GM19467 (cell line): Measurements from ENCODE around the gene FAM163A.
"Not testable (repeated sequence)": the region's sequence is repeated elsewhere in the genome, so short reads cannot be mapped to it uniquely, and the experiment has no call there.

Experiments used
- ATAC-seq: cut with Tn5 transposase; IDR thresholded peaks from one replicate; pipeline ENCODE4 v1.9.1; 2021; ENCODE audit warnings: mild to moderate bottlenecking, moderate library complexity; ENCODE audit not compliant: unreplicated experiment

The FAM163A gene

DNA sequence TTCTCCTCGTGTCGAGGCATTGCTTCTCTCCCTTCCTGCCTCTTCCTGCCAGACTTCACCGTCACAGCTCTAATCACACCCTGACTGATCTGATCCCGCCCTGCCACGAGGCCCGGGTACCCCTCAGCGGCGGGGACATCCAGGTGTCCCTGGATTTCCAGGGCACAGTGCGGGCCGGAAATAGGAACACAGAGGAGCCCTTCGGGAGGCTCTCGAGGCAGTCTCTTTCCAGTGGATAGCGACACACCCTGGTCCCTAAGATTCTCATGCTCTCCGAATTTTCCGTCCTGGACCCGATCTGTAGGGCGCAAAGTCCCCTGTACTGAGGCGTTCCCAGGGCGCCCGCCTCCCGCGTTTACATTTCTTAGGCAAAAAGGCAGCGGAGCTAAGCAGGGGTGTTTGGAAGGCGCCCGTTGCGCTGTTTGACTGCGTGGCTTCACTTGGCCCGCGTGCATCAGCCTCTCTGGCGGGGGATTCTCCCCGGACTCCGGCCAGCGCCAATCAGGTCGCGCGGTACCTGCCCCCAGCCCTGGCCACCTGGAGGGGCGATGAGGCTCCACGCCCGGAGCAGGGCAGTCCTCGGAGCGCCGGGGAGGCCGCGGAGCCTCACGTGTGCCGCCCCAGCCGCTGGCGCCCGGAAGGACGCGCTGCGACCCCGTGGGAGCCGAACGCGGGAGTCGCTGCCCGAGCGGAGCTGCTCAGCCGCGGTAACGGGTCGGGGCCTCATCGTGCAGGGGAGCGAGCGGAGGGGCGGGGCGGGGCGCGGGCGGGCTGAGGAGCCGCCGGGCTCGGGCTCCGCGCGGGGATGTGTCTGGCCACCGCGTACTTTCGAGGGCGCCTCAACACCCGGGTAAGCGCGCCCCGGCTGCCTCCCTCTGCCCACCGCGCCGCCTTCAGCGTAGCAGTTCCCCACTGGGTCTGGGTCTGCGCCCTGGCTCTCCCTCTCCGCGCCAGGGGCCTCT, at the start of gene FAM163A:
TSS of gene FAM163A (plus strand) at position 575 of the 962 bp plus-strand sequence. CDS start 69,807 bp downstream, outside the sequence.
- ATAC-seq: no peak

DNA sequence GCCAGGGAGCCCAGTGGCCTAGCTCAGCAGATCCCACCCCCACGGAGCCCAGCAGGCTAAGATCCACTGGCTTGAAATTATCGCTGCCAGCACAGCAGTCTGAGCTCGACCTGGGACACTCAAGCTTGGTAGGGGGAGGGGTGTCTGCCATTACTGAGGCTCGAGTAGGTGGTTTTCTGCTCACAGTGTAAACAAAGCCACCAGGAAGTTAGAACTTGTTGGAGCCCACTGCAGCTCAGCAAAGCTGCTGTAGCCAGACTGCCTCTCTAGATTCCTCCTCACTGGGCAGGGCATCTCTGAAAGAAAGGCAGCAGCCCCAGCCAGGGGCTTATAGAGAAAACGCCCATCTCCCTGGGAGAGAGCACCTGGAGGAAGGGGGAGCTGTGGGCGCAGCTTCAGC, 48.6 kb upstream of the FAM163A start:
- not testable (repeated sequence) for ATAC-seq

DNA sequence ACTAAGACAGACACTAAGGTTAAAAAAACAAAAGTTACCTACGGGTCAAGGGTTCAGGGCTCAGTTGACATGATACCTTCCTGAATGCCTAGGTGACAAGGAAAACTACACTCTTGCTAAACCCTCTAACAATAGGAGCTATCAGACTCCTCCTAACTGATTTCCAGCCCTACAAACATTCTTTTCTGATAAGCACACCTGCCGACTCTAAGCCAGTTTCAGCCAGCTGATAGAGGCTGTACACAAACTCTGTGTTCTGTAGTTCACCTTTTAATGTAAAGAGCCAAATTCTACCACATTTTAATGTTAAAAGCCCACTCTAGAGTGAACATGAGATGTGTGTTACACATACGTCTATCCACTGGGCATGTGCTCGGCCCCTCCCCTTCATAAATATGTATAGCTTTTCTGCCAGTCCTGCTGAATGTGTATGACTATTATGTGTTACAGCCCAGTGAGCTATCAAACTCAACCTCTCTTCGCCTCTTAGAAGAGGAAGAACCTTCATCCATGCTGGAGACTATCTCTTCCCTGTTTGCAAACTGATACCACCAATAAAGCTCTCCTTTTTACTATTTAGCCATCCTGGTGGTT, 40.0 kb upstream of the FAM163A start:
- no peak for ATAC-seq

DNA sequence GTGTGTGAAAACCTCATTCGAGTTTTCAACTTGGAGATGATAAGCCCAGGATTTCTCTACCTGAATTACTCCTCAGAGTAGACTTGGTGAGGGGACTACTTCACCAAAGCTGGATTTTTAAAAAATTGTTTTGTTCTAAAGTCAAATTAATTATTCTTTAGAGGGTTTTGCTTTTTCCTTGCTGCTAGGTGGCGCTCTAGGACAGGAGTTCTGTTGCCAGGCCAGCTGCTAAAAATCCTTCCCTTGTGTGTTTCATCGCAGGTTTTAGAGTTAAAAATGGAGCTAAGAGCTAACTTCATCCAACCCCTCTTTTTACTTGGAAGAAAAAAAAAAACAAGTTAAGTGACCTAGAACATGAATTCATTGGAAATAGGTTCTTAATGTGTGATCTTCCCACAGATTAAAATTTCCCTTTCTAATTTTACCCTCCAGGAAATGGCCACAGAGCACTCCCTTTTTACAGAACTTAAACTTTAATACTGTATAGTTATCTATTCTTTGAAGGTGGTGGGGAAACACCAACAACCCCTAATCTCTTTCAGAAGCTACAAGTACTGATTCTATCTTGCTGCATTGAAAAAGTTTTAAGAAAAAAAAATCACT, 36.7 kb upstream of the FAM163A start:
- ATAC-seq: no peak

DNA sequence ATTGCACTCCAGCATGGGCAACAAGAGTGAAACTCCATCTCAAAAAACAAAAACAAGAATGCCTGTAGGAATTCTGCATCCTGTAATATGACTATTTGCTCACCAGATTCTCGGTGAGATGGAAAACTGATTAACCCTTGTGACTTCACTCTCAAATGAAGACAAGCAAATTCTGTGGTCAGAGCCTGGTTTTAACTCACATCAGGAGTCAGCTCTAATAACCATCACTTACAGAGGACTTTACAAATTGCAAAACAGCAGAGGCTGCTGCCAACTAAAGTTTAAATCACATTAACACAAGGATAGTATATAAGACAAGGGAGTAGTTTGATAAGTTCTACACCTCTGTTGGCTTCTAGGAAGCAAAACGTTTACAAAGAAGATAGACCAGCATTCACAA, 35.7 kb upstream of the FAM163A start:
- no peak for ATAC-seq

GRCh38 chr1:179708434-179709195, 34.5 kb upstream of the FAM163A start:
- ATAC-seq: no peak

DNA sequence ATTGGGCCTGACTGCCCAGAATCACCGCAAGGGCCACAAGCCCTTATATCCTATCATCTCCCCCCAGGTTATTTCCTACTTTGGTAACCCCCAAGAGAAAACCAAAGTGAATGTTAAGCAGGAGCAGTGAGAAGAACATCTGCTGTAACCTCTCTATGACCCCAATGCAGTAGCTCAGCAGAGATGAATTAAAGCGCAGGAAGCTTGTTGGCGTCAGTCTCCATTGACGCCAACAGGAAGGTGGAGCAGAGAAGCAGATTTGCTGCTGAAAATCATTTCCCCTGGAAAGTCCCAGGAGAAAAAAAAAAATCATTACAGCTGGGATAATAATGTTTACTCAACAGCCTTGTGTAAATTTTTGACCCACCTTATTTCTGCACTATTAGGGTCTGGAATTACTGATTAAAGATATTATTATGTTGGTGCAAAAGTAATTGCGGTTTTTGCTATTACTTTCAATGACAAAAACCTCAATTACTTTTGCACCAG, 33.2 kb upstream of the FAM163A start:
- ATAC-seq: peak; percentile 76

- ATAC-seq: no peak
These were observed 28.9 kb upstream of the FAM163A start for GRCh38 chr1:179714159-179714558.

DNA sequence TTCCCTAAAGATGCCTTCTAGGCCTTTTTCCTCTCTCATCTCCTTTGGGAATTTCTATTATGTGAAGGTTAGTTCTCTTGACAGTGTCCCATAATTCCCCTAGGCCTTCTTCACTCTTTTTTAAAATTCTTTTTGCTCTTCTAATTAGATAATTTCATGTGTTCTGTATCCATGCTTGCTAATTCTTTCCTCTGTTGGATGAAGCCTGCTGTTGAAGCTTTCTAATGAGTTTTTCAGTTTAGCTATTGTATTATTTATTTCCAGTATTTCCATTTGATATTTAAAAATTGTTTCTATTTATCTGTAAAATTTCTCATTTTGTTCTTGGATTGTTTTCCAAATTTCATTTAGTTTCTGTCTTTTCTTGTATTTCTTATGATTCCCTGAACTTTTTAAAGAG, 28.5 kb upstream of the FAM163A start:
- ATAC-seq: no peak

GRCh38 chr1:179719272-179719671, 23.8 kb upstream of the FAM163A start:
- ATAC-seq: no peak

DNA sequence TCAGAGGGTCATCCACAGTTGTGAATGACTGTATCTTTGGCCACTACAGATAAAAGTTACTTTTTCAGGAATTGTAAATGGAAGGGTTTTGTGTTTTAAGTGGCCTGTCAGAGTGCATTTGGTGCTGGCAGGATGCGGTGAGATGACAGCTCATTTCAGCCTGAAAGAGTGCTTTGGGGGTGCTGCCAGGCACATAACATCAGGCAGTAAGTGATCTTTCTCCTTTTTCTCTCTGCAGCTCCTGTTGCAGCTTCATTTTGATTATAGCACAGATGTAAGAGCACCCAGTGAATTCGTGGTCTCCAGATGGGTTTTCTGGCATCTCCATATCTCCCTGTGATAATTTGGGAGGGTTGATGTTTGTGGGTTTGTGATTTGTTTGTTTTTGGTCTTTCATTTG, 14.8 kb upstream of the FAM163A start:
- no peak for ATAC-seq

DNA sequence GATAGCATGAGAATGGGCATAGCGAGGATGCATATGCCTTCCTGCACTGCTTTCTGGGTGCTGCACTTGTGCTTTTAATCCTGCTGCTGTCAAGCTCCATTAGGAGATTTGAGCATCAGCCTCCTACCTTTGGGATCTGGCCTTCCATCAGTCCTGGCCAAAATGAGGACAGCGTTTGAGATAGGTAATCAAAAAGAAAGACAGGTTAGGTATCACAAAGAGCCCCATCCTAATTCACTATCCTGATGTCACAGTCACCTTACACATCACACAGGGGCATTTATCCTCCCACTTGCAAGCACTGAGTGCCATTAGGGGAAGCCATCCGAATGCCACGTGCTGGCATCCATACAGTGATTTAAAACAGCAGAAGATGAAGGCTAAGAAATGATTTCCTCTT, 13.2 kb upstream of the FAM163A start:
- ATAC-seq: no peak

GRCh38 chr1:179731643-179732042, 11.4 kb upstream of the FAM163A start:
- ATAC-seq: no peak

GRCh38 chr1:179742291-179742690, 800 bp upstream of the FAM163A start:
- ATAC-seq: no peak

- no peak for ATAC-seq
These were observed 749 bp downstream of the FAM163A start for GRCh38 chr1:179743679-179744400.

- ATAC-seq: no peak
These were observed 1.5 kb downstream of the FAM163A start for GRCh38 chr1:179744401-179745130.

DNA sequence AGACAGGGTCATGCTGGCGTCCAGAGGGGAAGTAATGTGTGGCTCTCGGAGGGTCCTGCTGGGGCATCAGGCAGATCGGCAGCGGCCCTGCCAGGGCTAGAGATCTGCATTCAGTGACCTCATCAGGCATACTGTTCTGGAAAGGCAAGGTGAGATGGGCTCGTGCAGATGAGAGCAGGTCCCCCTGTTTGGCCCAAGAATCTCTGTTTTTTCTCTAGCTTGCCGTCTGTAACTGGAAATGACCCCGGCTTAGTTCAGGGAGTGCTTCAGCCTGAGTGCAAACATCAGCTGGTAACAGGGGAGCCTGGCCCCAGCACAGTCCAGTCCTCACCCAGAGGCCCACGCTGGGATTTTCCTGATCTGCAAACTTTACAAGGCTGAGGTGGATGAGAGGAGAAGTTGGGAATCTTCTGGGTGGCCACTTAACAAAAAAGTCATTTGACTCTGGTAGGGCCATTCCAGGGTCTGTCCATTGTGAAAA, 2.1 kb downstream of the FAM163A start:
- no peak for ATAC-seq

DNA sequence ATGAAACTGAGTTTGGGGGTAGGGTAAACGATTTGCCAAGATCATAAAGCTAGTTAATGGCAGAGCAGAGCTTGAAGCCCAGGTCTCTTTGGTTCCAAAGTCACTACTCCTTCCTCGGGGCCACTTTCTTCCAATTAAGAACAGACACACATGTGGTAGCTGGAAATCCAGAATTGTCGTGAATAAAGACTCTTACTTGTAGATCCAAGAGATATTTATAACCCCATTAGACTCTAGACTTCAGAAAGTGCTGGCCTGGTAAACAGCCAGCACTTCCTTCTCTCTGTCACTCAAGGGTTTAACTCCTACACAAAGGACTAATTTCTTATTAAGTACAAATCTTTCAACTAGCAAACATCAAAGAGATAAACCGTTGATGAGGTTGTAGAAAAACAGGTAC, 2.7 kb downstream of the FAM163A start:
- ATAC-seq: no peak

DNA sequence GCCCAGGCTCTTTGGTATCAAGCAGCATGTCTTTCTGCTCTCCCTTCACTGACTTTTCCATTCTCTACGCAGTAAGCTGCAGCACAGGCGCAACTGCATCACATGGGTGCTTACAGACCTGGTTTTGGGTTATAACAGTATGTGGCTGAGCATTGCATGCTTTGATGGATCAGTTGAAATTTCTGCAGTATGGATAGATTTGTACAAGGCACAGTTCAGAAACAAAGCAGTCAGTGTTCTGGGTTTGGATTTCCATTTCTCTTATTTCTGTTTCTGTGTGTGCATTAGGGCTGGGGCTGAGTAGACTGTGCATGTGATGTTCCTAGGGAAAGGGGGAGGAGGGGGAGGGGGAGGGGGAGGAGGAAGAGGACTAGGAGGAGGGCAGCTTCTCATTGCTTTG, 4.5 kb downstream of the FAM163A start:
- ATAC-seq: no peak
